ENCODE data around the gene FTO. TPM values are rescaled to one million over a fixed set of nuclear protein-coding genes. Genes with fewer than 3 reads are reported as not detected.
A peak's percentile ranks its signal among the peaks of the same experiment; 100 is the strongest.
"Not testable (repeated sequence)": the region's sequence is repeated elsewhere in the genome, so short reads cannot be mapped to it uniquely, and the experiment has no call there.

The FTO gene
- total RNA-seq, 2 donors from 2014 or later: 38.6 to 40.8 TPM

- intact Hi-C loops (cut with DNase I, micrococcal nuclease): no loop called here
- DNase-seq (no peak), ATAC-seq (no peak)
These were observed 168.6 kb downstream of the FTO start for GRCh38 chr16:53872248-53873221.

DNA sequence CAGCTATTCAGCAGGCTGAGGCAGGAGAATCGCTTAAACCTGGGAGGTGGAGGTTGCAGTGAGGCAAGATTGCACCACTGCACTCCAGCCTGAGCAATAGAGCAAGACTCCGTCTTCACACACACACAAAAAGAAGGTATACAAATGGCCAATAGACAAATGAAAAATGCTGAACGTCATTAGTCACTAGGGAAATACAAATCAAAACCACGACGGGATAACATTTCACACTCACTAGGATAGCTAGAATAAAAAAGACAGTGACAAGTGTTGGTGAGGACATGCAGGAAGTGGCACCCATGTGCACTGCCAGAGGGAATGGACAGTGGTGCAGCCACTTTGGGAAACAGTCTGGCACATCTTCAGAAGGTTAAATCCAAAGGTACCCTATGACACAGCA is 172.9 kb downstream of the FTO start:
- DNase-seq: no peak
- ATAC-seq: no peak
- intact Hi-C loops (cut with DNase I, micrococcal nuclease): no loop called here

DNA sequence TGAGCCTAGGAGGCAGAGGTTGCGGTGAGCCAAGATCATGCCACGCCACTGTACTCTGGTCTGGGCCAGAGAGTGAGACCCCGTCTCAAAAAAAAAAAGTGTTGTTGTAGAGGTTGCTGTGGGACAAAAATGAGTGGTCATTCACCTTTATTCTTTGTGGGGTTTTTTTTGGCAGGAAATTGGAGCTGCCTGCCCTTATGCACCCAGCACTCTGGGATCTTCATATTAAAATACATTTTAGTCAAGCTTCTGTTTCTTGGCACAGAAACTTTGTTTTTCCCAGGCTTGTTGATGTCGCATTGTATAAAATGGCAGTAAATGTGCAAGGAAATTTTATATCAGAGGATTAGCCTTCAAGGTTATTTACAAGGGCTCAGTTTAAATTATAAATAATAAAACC is 174.3 kb downstream of the FTO start:
- ATAC-seq (no peak), DNase-seq (no peak)
- intact Hi-C loops (cut with DNase I, micrococcal nuclease): no loop called here

GRCh38 chr16:53881371-53881770 is 177.4 kb downstream of the FTO start:
- intact Hi-C loops (cut with DNase I, micrococcal nuclease): no loop called here
- no peak for ATAC-seq
- DNase-seq: no peak

DNA sequence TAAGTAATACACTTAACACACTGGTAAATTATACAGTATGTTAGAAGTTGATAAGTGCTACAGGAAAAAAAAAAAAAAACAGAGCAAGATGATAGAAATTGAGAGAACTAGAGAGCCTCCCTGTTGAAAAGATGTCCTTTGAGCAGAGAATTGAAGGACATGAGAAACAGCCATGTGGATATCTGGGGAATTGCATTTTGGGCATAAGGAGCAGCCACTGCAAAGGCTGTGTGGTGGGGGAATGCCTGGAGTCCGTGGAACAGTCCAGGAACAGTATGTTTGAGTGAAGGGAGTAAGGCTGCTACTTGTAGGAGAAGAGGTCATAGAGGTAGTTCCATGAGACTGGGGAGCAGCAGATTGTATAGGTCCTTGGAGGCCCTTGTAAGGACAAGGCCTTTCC is 178.4 kb downstream of the FTO start:
- intact Hi-C loops (cut with DNase I, micrococcal nuclease): no loop called here
- DNase-seq: no peak
- no peak for ATAC-seq

DNA sequence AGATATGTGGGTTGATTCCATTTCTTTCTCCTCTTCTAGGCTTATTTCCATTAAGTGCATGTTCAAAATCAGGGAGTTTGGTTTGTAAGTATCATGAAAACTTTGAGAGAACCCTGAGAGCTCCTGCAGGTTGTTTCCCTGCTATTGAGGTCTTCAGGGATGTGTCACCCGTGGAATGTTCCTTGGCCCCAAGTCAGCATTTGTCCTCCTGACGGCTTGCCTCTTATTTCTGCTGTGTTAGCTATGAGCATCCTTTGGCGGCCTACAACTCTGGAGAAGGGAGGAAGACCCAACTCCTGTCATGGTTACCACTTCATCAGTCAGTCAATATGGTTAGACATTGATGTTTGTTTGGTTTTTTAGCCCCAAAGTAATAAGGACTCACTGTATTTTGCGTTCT is 180.8 kb downstream of the FTO start:
- ATAC-seq: no peak
- no peak for DNase-seq
- intact Hi-C loops (cut with DNase I, micrococcal nuclease): no loop called here

- intact Hi-C loops (cut with DNase I, micrococcal nuclease): no loop called here
- ATAC-seq (no peak), DNase-seq (no peak)
These were observed 182.8 kb downstream of the FTO start for GRCh38 chr16:53886482-53887378.

DNA sequence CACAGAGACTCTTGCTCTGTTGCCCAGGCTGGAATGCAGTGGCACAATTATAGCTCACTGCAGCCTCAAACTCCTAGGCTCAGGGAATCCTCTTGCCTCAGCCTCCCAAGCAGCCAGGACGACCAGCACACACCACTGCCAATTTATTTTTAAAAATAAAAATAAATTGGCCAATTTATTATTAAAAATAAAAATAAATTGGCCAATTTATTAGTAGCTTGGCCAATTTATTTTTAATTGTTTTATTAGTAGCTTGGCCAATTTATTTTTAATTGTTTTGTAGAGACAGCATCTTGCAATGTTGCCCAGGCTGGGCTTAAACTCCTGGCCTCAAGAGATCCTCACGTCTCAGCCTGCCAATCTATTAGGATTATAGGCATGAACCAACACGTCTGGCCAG is 184.3 kb downstream of the FTO start:
- no peak for ATAC-seq
- intact Hi-C loops (cut with DNase I, micrococcal nuclease): no loop called here
- DNase-seq: no peak

DNA sequence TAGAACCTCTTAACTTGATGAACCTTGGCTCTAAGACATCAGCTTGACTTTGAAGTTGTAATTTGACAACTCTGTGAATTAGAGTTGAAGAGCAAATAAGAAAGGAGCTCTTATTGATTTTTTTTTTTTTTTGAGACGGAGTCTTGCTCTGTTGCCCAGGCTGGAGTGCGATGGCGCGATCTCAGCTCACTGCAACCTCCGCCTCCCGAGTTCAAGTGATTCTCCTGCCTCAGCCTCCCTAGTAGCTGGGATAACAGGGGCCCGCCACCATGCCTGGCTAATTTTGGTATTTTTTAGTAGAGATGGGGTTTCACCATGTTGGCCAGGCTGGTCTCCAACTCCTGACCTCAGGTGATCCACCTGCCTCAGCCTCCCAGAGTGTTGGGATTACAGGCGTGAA is 186.9 kb downstream of the FTO start:
- DNase-seq; intact Hi-C loops (cut with DNase I, micrococcal nuclease); ATAC-seq: not testable (repeated sequence)

- intact Hi-C loops (cut with DNase I, micrococcal nuclease): no loop called here
- DNase-seq (no peak), ATAC-seq (no peak)
These were observed 187.6 kb downstream of the FTO start for GRCh38 chr16:53891409-53892139.

GRCh38 chr16:53892155-53892554 is 188.2 kb downstream of the FTO start:
- DNase-seq (peak in 1 of 2 donors; percentile 50), ATAC-seq (peak; percentile 65)
- intact Hi-C loops (cut with DNase I, micrococcal nuclease): no loop called here

DNA sequence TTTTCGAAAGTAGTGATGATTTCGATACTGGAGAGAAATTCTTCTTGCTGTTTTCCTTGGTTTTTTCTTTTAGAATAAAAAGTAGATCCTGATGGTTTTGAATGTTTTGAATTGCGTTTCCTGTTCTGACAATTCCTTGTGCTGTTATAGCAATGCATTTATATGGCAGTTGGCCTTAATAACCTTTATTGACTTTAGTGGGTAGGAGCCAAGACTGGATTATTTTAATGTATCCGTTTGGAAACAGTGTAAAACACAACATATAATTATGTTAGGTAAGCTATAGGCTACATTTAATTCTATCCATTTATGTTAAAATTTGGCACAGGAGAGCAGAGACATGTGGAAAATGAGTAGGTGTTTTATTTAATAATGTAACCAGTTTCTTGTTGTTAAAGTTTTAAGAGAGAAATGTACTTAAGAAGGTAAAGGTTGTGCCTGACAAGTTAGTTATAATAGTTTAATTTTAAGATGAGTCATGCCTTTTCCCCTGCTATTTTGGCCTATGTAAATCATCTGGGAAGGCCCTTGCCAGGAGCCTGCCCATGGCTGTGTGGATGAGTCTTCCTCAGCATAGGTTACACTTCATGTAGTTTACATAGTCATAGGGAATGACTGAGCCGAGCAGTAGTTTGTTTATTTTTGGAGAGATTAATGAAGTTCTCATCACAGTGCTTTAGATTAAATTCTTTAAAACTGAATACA is 189.9 kb downstream of the FTO start:
- intact Hi-C loops (cut with DNase I, micrococcal nuclease): no loop called here
- ATAC-seq: peak; percentile 87
- DNase-seq: peak; percentile 24 to 38

- DNase-seq (no peak), ATAC-seq (no peak)
- intact Hi-C loops (cut with DNase I, micrococcal nuclease): no loop called here
These were observed 190.7 kb downstream of the FTO start for GRCh38 chr16:53894686-53895085.

DNA sequence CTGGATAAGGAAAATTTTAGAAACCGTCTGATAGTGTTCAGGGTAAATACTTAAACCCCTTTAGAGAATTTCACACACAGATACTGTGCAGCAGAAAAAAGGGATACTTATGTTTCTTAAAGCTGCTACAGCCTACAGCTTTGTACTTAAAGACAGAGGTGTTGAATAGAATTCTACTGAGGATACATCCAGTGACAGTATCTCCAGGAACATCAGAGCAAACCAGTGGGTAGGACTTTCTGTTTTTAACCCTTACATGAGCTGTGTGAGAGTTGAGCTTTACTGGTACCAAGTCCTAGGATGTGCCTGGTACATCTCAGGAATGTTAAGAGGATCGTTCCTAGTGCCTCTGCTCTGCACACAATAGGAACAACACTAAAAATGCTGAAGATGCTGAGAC is 191.5 kb downstream of the FTO start:
- no peak for DNase-seq
- no peak for ATAC-seq
- intact Hi-C loops (cut with DNase I, micrococcal nuclease): no loop called here

GRCh38 chr16:53895851-53896250 is 191.9 kb downstream of the FTO start:
- intact Hi-C loops (cut with DNase I, micrococcal nuclease): no loop called here
- no peak for DNase-seq
- no peak for ATAC-seq

GRCh38 chr16:53896722-53897121 is 192.8 kb downstream of the FTO start:
- DNase-seq: no peak
- intact Hi-C loops (cut with DNase I, micrococcal nuclease): no loop called here
- ATAC-seq: no peak

DNA sequence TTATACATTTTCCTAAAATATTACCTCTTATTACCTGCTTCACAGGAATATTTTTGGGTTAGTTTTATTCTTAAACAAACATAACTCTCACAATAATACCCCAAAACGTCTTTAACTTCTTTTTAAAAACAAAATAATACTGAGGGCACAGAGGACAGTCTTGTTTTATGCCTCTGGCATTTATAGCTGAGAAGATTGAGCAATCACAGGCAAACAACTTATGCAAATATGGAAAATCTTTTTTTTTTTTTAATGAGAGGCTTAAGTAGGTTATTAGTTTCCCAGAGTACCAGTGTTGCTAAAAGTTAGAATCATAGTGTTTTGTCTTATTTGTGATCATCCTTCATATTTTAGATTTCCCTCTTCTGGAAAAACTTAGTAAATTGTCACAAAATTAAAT is 195.0 kb downstream of the FTO start:
- DNase-seq (no peak), ATAC-seq (peak; percentile 41)
- intact Hi-C loops (cut with DNase I, micrococcal nuclease): no loop called here

- peak; percentile 34 for ATAC-seq
- intact Hi-C loops (cut with DNase I, micrococcal nuclease): no loop called here
- DNase-seq: no peak
These were observed 195.5 kb downstream of the FTO start for GRCh38 chr16:53899431-53899830.

GRCh38 chr16:53900667-53901066 is 196.7 kb downstream of the FTO start:
- intact Hi-C loops (cut with DNase I, micrococcal nuclease): no loop called here
- ATAC-seq (no peak), DNase-seq (no peak)

Data from left colon (tissue), 2 donors.